ENCODE data around the gene RAB3D.

The RAB3D gene

GRCh38 chr19:11323601-11324078 is 15.8 kb downstream of the RAB3D start:
- POLR2A ChIA-PET = interaction anchor here (0.6 to 4.1 kb wide), 10 partner anchors 16 to 948 kb away, joined by 3 to 14 read pairs (median 4); partner anchors contain the start of genes CCDC159, RAB3D, SWSAP1 and TMEM205
- TF ChIP-seq ZNF423 (tag by site-specific recombination; IDR thresholded peaks at IDR 0.05) = no peak
- TF ChIP-seq ZNF501 (tag by site-specific recombination; IDR thresholded peaks at IDR 0.05) = no peak
- no peak for TF ChIP-seq ZNF626 (tag by site-specific recombination; IDR thresholded peaks at IDR 0.05)
- no peak for TF ChIP-seq ZNF624 (tag by site-specific recombination; IDR thresholded peaks at IDR 0.05)
- TF ChIP-seq ZNF449 (tag by site-specific recombination; IDR thresholded peaks at IDR 0.05) = no peak
- TF ChIP-seq FEZF1 (tag by site-specific recombination; IDR thresholded peaks at IDR 0.05) = no peak
- no peak for TF ChIP-seq ZNF639 (tag by site-specific recombination; IDR thresholded peaks at IDR 0.05)
- TF ChIP-seq ZNF747 (tag by site-specific recombination; IDR thresholded peaks at IDR 0.05) = no peak
- TF ChIP-seq ZNF704 (tag by site-specific recombination; IDR thresholded peaks at IDR 0.05) = no peak
- CTCF ChIA-PET = interaction anchor here (0.5 to 1.9 kb wide), 6 partner anchors 9 to 129 kb away, joined by 3 to 10 read pairs (median 4); partner anchors contain the start of gene TSPAN16
- Histone ChIP-seq H3K27ac (ENCODE audit: extremely low read depth, low read depth, low read length) (peak overlapping the region; percentile 63; the same call in 1 of the 2 replicates), H3K9me3 (ENCODE audit: control insufficient read depth, insufficient read depth, low read depth, low read length) (no peaks in the 10 kb centered on the region), H3K36me3 (ENCODE audit: control insufficient read depth in 2 of 2, insufficient read depth in 1 of 2, low read length in 2 of 2) (peaks cover 0 to 6% of the 10 kb centered on the region in 2 experiments; a peak in 2 of 3 replicates), H3K4me3 (ENCODE audit: low read depth, low read length) (no peak overlapping the region), H3K4me1 (ENCODE audit: control insufficient read depth, insufficient read depth, low read length) (peaks cover 20% of the 10 kb centered on the region)

- TF ChIP-seq PRDM6 (tag by site-specific recombination; IDR thresholded peaks at IDR 0.05) (peak; percentile 69), ZNF837 (tag by site-specific recombination; IDR thresholded peaks at IDR 0.05) (no peak), GLIS1 (tag by site-specific recombination; IDR thresholded peaks at IDR 0.05) (peak; percentile 19; the same call in 1 of the 2 replicates)
- Histone ChIP-seq H3K9me3 (ENCODE audit: control insufficient read depth, insufficient read depth, low read depth, low read length) (no peaks in the 10 kb centered on the region), H3K27ac (ENCODE audit: extremely low read depth, low read depth, low read length) (no peak overlapping the region), H3K4me1 (ENCODE audit: control insufficient read depth, insufficient read depth, low read length) (peaks cover 20% of the 10 kb centered on the region), H3K36me3 (ENCODE audit: control insufficient read depth in 2 of 2, insufficient read depth in 1 of 2, low read length in 2 of 2) (peaks cover 0 to 6% of the 10 kb centered on the region in 2 experiments; a peak in 2 of 3 replicates), H3K4me3 (ENCODE audit: low read depth, low read length) (no peak overlapping the region)
- ChIA-PET POLR2A (interaction anchor here (0.5 to 4.1 kb wide), 4 partner anchors 24 to 113 kb away, joined by 3 to 14 read pairs (median 6); partner anchors contain the start of genes CCDC159, ODAD3, PRKCSH and SWSAP1), CTCF (interaction anchor here (0.7 to 1.9 kb wide), 8 partner anchors 10 to 379 kb away, joined by 3 to 10 read pairs (median 4); partner anchors contain the start of genes ODAD3 and PRKCSH)
Observed at GRCh38 chr19:11322269-11323024, 17.0 kb downstream of the RAB3D start.
